Ureter (tissue), 1 donor: ENCODE data around the gene ATF7IP2. TPM values are rescaled to one million over a fixed set of nuclear protein-coding genes. Genes with fewer than 3 reads are reported as not detected.
"Not testable (repeated sequence)": the region's sequence is repeated elsewhere in the genome, so short reads cannot be mapped to it uniquely, and the experiment has no call there.

ENCODE experiments used
- DNase-seq: peaks from one replicate; pipeline ENCODE4 v3.0.0-alpha.2; 2020; ENCODE audit warnings: low spot score
- total RNA-seq: library from RNA; stranded (reverse); gene quantifications from one replicate; pipeline ENCODE4 v1.2.4, GENCODE V29; 2023
- donor health status: DM: yes; HTN: yes; CAD: no.

The ATF7IP2 gene, protein sequence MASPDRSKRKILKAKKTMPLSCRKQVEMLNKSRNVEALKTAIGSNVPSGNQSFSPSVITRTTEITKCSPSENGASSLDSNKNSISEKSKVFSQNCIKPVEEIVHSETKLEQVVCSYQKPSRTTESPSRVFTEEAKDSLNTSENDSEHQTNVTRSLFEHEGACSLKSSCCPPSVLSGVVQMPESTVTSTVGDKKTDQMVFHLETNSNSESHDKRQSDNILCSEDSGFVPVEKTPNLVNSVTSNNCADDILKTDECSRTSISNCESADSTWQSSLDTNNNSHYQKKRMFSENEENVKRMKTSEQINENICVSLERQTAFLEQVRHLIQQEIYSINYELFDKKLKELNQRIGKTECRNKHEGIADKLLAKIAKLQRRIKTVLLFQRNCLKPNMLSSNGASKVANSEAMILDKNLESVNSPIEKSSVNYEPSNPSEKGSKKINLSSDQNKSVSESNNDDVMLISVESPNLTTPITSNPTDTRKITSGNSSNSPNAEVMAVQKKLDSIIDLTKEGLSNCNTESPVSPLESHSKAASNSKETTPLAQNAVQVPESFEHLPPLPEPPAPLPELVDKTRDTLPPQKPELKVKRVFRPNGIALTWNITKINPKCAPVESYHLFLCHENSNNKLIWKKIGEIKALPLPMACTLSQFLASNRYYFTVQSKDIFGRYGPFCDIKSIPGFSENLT
- total RNA-seq: 50.4 TPM

DNA sequence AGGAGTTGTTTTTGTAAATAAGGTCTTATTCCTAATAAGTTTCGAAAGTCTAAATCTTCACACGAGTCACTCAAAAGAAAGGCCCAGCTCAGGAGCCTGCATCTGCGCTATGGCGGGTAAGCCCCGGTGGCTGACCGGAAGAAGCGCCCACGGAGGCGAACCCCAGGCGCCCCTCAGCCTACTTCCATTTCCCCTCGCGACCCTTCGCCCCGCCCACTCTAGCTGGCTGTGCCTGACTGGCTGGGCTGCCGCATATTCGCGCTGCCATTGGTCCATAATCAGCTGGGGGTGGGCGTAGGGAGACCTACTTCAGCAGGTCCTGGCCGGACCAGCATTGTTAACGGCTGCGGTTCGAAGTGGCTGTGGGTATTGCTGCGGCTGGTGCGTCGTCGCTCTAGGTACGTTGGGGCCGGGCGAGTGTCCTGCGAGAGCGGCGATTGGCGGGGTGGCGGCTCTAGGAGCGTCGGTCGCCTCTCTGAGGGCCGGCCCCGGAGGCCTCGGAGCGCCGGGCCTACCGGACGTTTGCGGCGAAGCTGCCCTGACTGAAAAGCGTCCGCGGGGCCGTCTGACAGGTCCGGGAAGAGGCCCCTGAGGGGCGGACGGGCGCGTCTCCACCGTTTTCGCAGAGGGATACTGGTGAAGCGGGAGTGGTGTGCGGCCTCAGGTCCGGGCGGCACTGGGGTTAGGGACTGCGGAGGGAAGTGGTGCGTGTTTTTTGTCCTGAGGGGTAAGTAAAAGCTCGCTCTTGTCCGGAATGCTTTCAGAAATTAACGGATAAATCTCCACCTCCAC lies at the start of gene ATF7IP2:
TSS of gene ATF7IP2 (plus strand) at position 337 of the 792 bp plus-strand sequence. CDS start 44,560 bp downstream, outside the sequence.
- peak; percentile 92 for DNase-seq

DNA sequence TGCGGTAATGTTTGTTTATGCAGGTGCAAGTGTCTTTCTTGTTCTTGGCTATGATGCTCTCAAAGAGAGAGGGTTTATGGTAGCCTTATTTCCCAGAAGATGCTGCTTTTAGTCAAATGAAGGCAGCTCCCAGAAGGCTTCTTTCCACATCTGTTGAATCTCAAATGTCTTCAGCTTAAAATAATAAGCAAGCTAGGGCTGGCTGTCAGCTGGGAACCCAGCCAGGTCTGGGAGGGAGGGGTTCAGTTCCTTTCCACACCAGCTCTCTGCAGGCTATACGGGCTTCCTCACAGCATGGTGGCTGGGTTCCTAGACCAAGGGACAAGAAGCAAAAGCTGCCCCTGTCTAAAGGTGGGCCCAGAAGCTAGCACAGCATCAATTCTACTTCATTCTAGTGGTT lies 47.4 kb upstream of the ATF7IP2 start:
- no peak for DNase-seq

DNA sequence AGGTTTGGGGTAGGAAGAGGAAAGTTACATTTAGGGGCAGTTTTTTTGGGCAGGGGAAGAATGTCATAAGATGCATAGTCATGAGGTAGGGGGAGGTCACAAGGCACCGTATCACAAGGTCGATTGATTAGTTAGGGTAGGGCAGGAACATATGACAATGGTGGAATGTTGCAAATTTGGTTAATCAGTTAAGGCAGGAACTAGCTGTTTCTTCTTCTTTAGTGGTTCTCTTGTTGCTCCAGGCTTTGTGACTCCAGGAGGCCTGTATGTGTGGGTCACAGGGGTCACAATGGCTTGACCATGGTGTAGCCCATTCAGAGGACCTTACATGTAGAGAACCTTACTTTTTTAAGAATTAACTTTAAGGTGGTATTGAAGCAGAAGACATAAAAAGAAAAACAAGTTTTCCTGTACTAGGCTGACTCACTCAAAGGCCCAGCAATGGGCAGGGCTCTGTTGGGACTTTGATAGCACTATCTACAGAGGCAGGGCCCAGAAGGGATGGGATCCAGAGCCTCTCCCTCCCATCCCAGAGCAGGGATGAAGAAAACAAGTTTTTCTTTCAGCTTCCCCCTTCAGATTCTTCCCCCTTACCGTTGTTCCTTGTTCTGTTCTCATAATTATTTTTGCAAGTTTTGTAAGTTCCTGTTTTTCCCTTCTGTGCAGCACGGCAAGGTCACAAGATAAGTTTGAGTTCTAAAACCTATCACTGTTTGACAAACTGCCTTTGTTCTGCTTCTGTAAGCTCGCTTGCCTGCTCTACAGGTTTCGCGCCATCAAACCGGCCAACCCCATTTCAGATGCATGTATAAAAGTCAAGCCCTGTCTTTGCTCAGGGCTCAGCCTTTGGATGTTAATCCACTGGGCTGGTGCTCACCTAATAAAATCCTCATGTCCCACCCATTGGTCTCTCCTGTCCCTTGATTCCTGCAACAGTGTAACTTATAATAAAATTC lies 45.8 kb upstream of the ATF7IP2 start:
- DNase-seq: no peak

DNA sequence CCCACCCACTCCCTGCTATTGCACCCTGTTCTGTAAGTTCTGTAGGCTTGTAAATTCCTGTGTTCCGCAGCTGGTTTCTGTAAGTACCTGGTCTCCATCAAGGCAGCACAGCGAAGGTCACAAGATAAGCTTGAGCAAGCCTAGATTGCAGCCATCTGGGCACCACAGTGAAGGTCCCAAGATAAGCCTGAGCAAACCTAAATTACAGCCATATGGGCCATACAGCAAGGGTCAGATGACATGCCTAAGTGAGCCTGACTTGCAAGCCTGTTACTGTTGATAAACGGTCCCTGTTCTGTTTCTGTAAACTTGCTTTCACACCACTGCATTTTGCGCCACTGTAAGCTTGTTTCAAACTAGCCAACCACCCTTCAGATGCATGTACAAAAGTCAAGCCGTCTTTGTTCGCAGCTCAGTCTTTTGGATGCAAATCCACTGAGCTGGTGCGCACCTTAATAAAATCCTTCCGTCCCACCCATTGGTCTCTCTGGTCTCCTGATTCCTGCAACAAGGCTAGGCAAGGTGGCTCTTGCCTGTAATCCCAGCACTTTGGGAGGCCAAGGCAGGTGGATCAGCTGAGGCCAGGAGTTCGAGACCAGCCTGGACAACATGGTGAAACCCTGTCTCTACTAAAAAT lies 42.6 kb upstream of the ATF7IP2 start:
- no peak for DNase-seq

DNA sequence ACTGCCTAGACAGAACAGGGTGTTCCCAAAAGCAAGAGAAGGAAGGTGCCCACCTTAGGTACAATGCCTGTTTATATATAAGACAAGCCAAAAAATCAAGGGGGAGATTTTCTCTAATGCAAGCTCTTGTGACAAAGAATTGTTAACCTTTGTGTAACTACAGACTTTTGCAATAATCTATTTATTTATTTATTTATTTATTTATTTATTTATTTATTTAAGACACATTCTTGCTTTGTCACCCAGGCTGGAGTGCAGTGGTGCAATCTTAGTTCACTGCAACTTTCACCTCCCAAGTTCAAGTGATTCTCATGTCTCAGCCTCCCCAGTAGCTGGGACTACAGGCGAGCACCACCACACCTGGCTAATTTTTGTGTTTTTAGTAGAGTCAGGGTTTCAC lies 41.2 kb upstream of the ATF7IP2 start:
- not testable (repeated sequence) for DNase-seq

DNA sequence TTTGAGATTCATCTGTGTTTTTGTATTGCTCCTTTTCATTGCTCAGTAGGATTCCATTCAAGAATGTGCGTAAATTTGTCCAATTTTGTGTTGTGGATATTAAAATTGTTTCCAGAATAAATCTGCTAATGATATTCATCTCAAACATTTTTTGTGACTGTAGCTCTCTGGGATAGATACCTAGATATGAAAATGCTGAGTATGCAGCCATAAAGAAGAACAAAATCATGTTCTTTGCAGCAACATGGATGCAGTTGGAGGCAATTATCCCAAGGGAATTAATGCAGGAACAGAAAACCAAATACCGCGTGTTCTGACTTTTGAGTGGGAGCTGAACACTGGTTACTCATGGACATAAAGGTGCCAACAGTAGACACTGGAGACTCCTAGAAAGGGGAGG lies 40.2 kb upstream of the ATF7IP2 start:
- DNase-seq: no peak

DNA sequence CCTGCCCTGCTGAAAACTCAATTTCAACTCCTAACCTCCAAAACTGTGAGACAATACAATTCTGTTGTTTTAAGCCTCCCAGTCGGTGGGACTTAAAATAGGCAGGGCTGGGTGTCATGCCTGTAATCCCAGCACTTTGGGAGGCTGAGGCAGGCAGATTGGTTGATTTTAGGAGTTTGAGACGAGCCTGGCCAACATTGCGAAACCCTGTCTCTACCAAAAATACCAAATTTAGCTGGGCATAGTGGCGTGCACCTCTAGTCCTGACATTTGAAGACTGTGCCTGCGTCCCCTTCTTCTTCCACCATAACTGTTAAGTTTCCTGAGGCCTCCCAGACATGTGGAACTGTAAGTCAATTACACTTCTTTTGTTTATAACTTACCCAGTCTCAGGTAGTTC lies 36.0 kb upstream of the ATF7IP2 start:
- no peak for DNase-seq

DNA sequence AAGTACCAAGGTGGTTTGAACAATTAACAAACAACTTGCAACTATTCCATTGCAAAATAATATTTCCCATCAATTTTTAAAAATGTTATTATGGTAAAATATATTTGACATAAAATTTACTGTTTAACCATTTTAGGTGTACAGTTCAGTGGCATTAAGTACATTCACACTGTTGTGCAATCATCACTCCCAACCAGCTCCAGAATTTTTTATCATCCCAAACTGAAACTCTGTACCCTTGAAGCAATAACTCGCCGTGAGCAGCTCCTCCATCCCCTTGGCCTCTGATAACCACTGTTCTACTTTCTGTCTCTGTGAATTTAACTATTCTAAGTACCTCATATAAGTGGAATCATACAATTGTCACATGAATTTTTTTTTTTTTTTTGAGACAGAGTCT lies 33.6 kb upstream of the ATF7IP2 start:
- DNase-seq: no peak

DNA sequence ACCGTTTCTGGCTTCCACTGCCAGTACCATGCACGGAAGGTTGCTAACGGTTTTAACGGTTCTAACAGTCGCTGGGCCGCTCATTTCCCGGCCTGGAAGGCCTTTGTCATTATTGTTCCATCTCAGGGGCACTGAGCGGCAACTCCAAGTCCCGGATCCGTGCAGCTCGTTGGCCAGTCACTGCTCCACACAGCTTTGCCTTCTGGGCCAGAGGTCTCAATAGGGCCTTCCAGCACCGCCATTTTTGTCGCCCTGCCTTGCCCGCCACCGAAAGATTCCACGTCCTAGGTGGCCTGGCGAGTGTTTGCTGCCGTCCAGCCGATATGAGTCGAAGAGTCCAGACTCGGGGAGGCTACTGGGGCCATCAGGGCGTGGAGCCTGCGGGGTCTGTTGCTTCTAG lies 30.3 kb upstream of the ATF7IP2 start:
- no peak for DNase-seq

DNA sequence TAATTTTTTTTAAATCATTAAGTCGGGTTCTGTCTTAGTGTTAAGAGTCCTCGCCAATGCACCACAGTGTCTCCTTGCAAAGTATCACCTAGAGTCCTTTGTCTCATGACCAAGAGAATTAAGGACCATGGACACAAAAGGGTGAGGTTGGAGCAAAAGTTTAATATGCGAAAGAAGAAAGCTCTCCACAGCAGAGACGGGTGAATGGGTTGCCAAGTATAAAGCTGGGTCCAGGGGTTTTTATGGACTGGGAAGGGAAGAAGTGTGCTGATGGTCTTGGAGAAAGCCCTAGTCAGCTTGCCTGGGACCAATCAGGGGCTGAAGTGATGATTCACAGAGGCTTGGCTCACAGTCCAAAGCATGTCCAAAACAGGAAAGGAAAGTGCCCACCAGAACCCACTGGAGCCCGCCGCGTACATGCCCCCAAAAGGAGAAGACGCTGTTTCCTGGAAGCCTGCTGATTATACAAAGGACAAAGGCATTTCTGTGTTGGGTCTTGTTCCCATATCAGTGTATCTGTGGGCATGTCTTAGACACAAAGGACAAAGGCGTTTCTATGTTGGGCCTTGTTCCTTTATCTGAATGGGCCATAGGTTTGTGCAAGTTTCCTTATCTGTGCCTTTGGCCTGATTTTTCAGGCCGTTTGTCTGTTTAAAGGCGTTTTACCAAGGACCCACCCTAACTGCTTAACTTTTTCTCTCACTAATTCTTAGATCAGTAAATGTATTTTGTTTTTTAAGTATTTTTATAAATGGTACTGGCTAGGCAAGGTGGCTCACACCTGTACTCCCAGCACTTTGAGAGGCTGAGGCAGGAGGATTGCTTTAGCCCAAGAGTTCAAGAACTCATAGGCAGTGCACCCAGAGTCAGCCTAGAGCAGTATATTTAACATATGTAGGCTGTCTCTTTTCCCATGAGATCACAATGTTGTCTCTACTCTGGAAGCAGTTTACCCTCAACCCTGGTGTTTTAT lies 28.7 kb upstream of the ATF7IP2 start:
- DNase-seq: no peak

DNA sequence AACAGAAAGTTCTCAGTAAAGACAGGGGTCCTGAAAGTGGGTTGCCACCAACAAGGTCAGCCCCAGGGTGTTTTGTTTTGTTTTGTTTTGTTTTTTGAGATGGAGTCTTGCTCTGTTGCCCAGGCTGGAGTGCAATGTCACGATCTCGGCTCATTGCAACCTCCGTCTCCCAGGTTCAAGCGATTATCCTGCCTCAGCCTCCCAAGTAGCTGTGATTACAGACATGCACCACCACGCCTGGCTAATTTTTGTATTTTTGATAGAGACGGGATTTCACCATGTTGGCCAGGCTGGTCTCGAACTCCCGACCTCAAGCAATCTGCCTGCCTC lies 24.1 kb upstream of the ATF7IP2 start:
- not testable (repeated sequence) for DNase-seq

DNA sequence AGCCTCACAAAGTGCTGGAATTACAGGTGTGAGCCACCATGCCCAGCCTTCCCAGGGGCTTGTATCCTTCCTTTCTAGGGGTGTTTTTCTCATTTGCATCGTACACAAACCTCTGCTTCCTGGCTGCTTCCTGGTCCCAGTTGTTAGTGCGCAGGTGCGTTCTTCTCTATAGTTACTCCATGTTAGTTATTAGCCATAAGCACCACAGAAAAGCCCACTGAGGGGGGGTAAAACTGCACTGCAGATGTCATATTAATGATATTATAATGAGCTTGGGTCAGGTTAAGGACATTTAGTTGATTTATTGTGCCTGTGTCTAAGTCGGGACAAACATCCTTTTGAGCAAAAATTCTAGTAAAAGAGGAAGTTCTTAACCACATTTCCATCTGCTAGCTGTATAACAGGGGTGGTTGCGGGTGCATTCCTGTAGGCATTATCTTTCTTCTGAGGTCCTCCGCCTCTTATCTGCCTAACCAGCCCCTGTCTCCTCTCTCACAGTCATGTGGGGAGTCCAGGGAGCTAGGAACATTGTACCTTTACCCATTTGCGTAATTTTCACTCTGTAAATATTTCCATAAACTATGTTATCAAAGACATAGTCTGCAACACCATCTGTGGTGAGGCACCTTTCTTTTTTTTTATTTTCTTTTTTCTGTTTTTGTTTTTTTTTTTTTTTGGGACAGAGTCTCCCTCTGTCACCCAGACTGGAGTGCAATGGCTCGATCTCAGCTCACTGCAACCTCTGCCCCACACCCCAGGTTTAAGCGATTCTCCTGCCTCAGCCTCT lies 23.6 kb upstream of the ATF7IP2 start:
- DNase-seq: no peak

DNA sequence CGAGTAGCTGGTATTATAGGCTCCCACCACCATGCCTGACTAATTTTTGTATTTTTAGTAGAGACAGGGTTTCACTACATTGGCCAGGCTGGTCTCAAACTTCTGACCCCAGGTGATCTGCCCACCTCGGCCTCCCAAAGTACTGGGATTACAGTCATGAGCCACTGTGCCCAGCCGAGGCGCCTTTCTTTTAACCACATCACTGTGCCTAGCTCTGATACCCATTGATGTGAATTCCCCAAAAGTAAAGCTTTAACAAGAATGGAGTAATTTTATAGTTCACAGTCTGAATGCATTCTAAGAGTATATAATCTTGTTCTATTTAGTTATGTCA lies 23.0 kb upstream of the ATF7IP2 start:
- DNase-seq: not testable (repeated sequence)

DNA sequence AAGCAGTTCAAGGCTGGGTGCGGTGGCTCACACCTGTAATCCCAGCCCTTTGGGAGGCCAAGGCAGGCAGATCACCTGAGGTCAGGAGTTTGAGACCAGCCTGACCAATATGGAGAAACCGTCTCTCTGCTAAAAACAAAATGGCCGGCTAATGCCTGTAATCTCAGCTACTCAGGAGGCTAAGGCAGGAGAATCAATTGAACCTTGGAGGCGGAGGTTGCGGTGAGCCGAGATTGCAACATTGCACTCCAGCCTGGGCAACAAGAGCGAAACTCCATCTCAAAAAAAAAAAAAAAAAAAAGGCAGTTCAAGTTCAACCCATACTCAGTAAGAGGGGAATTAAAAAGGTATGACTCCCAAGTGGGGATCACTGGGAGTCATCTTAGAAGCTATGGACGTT lies 19.2 kb upstream of the ATF7IP2 start:
- DNase-seq: not testable (repeated sequence)

DNA sequence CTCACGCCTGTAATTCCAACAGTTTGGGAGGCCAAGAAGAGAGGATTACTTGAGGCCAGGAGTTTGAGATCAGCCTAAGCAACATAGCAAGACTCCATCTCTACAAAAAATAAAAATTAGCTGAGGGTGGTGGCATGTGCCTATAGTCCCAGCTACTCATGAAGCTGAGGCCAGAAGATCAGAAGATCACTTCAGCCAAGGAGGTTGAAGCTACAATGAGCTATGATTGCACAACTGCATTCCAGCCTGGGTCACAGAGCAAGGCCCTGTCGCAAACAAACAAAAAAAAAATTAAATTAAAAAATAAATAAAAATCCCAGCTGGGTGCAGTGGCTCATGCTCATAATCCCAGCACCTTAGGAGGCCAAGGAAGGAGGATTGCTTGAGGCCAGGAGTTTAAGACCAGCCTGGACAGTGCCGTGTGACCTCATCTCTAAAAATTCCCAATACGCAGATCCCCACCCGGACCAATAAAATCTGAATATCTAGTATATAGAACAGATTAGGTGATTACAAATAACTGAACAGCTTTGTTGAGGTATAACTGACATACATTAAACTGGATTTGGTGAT lies 18.2 kb upstream of the ATF7IP2 start:
- no peak for DNase-seq

DNA sequence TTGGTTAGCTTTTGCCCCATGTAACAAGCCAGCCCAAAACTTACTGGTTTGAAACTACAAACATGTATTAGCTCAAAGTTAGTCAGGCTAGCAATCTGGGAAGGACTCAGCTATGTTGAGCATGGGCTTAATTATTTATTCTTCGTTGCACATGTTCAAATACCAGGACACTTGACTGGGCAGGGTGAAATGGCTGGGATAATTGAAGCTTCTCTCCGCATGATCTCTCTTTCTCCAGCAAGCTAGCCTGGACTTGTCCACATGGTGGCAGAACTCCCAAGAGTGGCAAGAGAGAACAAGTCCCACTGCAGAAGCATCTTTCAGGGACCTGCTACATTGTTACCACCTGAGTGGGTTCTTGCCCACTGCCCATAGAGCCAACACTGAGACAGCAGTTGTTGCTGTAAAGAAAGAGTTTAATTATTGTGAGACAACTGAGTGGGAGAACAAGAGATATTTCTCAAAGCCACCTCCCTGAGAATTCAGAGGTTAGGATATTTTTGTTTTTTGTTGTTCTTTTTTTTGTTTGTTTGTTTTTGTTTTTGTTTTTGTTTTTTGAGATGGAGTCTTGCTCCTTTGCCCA lies 16.8 kb upstream of the ATF7IP2 start:
- no peak for DNase-seq

DNA sequence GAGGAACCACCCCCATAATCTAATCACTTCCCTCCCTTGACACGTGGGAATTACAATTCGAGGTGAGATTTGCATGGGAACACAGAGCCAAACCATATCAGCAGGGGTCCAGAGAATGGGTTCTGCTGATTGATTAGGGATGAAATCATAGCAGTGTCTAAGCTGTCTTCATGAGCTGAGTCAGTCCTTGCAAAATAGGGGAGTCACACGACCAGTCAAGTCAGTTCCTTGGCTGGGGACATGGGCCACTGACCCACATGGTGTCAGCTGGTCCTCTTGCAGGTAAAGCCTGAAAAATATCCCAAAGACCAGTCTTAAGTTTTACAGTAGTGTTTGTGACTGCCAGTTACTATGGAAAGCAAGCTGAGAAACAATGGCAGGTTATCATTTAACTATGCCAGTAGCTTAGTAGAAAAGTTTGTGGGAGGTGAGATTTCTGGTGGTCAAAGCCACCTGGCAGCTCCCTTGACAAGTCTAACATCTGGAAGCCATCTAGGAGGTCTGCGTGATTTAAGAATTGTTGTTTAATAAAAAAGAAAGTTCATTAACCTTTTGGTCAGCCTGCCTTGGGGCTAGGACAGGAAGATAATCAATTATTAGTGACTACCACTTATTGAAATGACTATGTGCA lies 15.7 kb upstream of the ATF7IP2 start:
- no peak for DNase-seq

DNA sequence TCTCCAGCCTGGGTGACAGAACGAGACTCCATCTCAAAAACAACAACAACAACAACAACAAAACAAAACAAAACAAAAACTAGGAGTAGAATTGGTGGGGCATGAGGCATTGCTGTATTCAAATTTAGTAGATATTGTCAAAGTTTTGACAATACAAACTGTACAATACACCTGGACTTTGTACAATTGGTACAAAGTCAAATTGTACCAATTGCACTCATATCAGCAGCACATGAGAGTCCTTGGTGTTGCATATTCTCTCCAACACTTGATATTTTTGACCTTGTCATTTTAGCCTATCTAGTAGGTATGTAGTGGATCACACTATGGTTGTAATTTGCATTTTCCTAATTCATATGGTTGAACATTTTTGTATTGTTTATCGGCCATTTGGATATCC lies 14.3 kb upstream of the ATF7IP2 start:
- DNase-seq: no peak
